Tibial nerve (tissue), 4 donors: Measurements from ENCODE around the gene CACNA1I. TPM values are rescaled to one million over a fixed set of nuclear protein-coding genes. Genes with fewer than 3 reads are reported as not detected.

Experiments used
- DNase-seq, 2 donors: peaks; one replicate each; pipeline ENCODE4 v3.0.0-alpha.2; 2019; ENCODE audit warnings: low spot score in 2 of 2
- H3K27ac ChIP-seq, 4 donors: fragments of 200-600 bp; sonication (generic) in 3 of 4; one replicate each; pipeline ENCODE4 v1.5.1; 2017 to 2019; ENCODE audit warnings: mild to moderate bottlenecking in 1 of 4
- H3K27me3 ChIP-seq, 2 donors: fragments of 200-600 bp; sonication (generic) in 1 of 2; one replicate each; pipeline versions ENCODE4 v1.5.1 to v1.6.0; 2017 to 2019
- H3K36me3 ChIP-seq, 3 donors: fragments of 200-600 bp; sonication (generic); one replicate each; pipeline ENCODE4 v1.5.1; 2018 to 2019
- H3K4me1 ChIP-seq, 4 donors: fragments of 200-600 bp; sonication (generic) in 3 of 4; one replicate each; pipeline ENCODE4 v1.5.1; 2017 to 2019
- H3K4me3 ChIP-seq, 4 donors: fragments of 200-600 bp; sonication (generic) in 3 of 4; one replicate each; pipeline ENCODE4 v1.5.1; 2017 to 2019; ENCODE audit warnings: mild to moderate bottlenecking in 1 of 4, moderate library complexity in 1 of 4
- H3K9me3 ChIP-seq, 4 donors: fragments of 200-600 bp; sonication (generic) in 3 of 4; one replicate each; pipeline ENCODE4 v1.5.1; 2017 to 2019
- EP300 ChIP-seq, 2 donors: sonication (generic); formaldehyde crosslinking; IDR thresholded peaks; one replicate each; pipeline ENCODE4 v1.6.1; 2017; ENCODE audit warnings: antibody characterized with exemption in 2 of 2, mild to moderate bottlenecking in 1 of 2
- POLR2A ChIP-seq, 2 donors: fragments of 450-650 bp; IDR thresholded peaks; one replicate each; pipeline ENCODE4 v1.6.1; 2017; ENCODE audit warnings: antibody characterized with exemption in 2 of 2, mild to moderate bottlenecking in 2 of 2, moderate library complexity in 2 of 2
- WGBS, 2 donors: methylation state at CpG; one replicate each; pipeline ENCODE4 v1.1.5; 2018; 5-methylcytosine and 5-hydroxymethylcytosine counted together
- total RNA-seq, 4 donors: library from RNA; depleted of rRNA; stranded (reverse); fragments of >200 nt; gene quantifications; one replicate each; pipeline ENCODE4 v1.1.0, GENCODE V29; 2016
- TF ChIP-seq, protein P1 (sequence below), 5 experiments: fragments of 200-600 bp in 3 of 5; fragments of 450-650 bp in 2 of 5; sonication (generic) in 3 of 5; IDR thresholded peaks; one replicate each; pipeline ENCODE4 v1.5.1; 2016 to 2019; ENCODE audit warnings: antibody characterized with exemption in 5 of 5, mild to moderate bottlenecking in 3 of 5, moderate library complexity in 2 of 5

Gene CACNA1I
- total RNA-seq, 4 donors from 2014 or later: 0.42 to 0.78 (median 0.52) TPM

DNA sequence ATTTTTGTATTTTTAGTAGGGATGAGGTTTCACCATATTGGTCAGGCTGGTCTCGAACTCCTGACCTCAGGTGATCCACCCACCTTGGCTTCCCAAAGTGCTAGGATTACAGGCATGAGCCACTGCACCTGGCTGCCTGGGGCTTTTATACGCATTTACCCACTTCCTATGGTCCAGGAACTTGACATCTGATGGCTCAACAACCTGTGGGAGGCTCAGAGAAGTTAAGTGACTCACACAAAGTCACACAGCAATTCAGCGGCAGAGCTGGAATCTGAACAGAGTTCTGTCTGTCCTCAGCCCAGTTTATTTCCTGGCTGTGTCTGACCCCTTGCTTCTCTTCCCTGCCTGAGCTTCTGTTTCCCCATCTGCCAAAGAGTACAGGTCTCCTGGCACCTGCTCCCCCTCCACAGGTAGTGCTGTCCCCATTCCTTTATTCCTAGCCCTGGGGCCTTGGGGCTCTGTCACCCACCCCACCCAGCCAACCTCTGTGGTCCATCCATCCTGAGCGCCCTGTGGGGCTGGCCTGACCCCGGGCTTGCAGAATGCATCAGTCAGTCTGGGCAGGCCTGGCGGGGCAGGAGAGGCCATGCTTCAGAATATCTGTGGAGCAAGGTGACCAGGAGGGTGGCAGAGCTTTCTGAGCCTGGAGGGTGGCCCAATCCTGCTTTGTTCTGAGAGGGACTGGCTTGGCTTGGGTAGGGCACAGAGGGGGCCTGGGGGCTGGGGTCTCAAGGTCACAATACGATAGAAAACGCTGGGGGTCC lies 50.6 kb downstream of the CACNA1I start:
- Histone ChIP-seq H3K4me3 (no peak overlapping the region), H3K36me3 (no peaks in the 10 kb centered on the region), H3K9me3 (no peaks in the 10 kb centered on the region), H3K27me3 (peaks cover 0 to 58% of the 10 kb centered on the region in 2 donors), H3K27ac (no peak overlapping the region), H3K4me1 (peaks cover 0 to 3% (median 0%) of the 10 kb centered on the region in 4 donors)
- no peak for DNase-seq
- TF ChIP-seq EP300 (IDR thresholded peaks at IDR 0.05) (no peak), POLR2A (IDR thresholded peaks at IDR 0.05) (no peak)
- 78 to 82% methylated on average over 8 of the region's 8 CpGs for WGBS, 2 donors

GRCh38 chr22:39621826-39622225 lies 51.3 kb downstream of the CACNA1I start:
- DNase-seq: no peak
- Histone ChIP-seq H3K4me3 (no peak overlapping the region), H3K27ac (no peak overlapping the region), H3K36me3 (no peaks in the 10 kb centered on the region), H3K4me1 (peaks cover 0 to 3% (median 0%) of the 10 kb centered on the region in 4 donors), H3K9me3 (no peaks in the 10 kb centered on the region), H3K27me3 (peaks cover 0 to 52% of the 10 kb centered on the region in 2 donors)
- 87 to 88% methylated on average over 7 of the region's 7 CpGs for WGBS, 2 donors
- TF ChIP-seq EP300 (IDR thresholded peaks at IDR 0.05): no peak
- TF ChIP-seq POLR2A (IDR thresholded peaks at IDR 0.05): no peak
- TF ChIP-seq, protein P1, sequence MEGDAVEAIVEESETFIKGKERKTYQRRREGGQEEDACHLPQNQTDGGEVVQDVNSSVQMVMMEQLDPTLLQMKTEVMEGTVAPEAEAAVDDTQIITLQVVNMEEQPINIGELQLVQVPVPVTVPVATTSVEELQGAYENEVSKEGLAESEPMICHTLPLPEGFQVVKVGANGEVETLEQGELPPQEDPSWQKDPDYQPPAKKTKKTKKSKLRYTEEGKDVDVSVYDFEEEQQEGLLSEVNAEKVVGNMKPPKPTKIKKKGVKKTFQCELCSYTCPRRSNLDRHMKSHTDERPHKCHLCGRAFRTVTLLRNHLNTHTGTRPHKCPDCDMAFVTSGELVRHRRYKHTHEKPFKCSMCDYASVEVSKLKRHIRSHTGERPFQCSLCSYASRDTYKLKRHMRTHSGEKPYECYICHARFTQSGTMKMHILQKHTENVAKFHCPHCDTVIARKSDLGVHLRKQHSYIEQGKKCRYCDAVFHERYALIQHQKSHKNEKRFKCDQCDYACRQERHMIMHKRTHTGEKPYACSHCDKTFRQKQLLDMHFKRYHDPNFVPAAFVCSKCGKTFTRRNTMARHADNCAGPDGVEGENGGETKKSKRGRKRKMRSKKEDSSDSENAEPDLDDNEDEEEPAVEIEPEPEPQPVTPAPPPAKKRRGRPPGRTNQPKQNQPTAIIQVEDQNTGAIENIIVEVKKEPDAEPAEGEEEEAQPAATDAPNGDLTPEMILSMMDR (IDR thresholded peaks at IDR 0.05): no peak

- Histone ChIP-seq H3K9me3 (no peaks in the 10 kb centered on the region), H3K36me3 (no peaks in the 10 kb centered on the region), H3K27ac (no peak overlapping the region), H3K4me3 (no peak overlapping the region), H3K4me1 (peaks cover 0 to 3% (median 0%) of the 10 kb centered on the region in 4 donors), H3K27me3 (peaks cover 0 to 50% of the 10 kb centered on the region in 2 donors)
- TF ChIP-seq POLR2A (IDR thresholded peaks at IDR 0.05): no peak
- TF ChIP-seq EP300 (IDR thresholded peaks at IDR 0.05): peak in 1 of 2 donors; percentile 10
- TF ChIP-seq, protein P1 (IDR thresholded peaks at IDR 0.05): peak; percentile 52 to 72 (median 54)
- 32 to 35% methylated on average over 13 to 15 of the region's 17 CpGs for WGBS, 2 donors
- DNase-seq: peak; percentile 29 to 51
Observed at GRCh38 chr22:39622881-39623367, 52.4 kb downstream of the CACNA1I start.

GRCh38 chr22:39623603-39624500 lies 53.3 kb downstream of the CACNA1I start:
- no peak overlapping the region for H3K4me3 ChIP-seq
- 49 to 64% methylated on average over 22 to 28 of the region's 28 CpGs for WGBS, 2 donors
- H3K4me1 ChIP-seq: peaks cover 0 to 3% (median 0%) of the 10 kb centered on the region in 4 donors
- DNase-seq: no peak
- peaks cover 0 to 42% of the 10 kb centered on the region in 2 donors for H3K27me3 ChIP-seq
- no peaks in the 10 kb centered on the region for H3K9me3 ChIP-seq
- no peaks in the 10 kb centered on the region for H3K36me3 ChIP-seq
- no peak overlapping the region for H3K27ac ChIP-seq
- TF ChIP-seq EP300 (IDR thresholded peaks at IDR 0.05) (no peak), POLR2A (IDR thresholded peaks at IDR 0.05) (no peak)
- TF ChIP-seq, protein P1 (IDR thresholded peaks at IDR 0.05): no peak

DNA sequence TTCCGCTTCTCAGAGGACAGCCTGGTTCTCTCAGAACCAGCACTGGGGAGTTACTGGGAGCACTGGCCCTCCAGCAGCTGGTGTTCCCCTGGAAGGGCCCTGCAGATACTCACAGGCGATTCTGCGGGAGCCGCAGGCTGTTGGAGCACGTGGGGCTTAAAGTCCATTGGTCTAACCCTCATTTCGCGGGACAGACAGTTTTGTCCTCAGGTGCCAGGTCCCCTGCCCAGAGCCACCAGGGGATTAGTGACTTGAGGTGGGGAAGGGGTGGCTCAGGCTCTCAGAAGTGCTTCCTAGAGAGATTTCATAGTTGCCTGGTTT lies 53.9 kb downstream of the CACNA1I start:
- no peak overlapping the region for H3K4me3 ChIP-seq
- DNase-seq: no peak
- no peaks in the 10 kb centered on the region for H3K36me3 ChIP-seq
- H3K27ac ChIP-seq: no peak overlapping the region
- H3K27me3 ChIP-seq: peaks cover 0 to 41% of the 10 kb centered on the region in 2 donors
- peaks cover 0 to 3% (median 0%) of the 10 kb centered on the region in 4 donors for H3K4me1 ChIP-seq
- no peak for TF ChIP-seq EP300 (IDR thresholded peaks at IDR 0.05)
- TF ChIP-seq POLR2A (IDR thresholded peaks at IDR 0.05): no peak
- no peaks in the 10 kb centered on the region for H3K9me3 ChIP-seq
- WGBS, 2 donors: 31 to 41% methylated on average over 3 to 6 of the region's 7 CpGs
